GM23338 (cell line): ENCODE data around the gene RAB9A. TPM values are rescaled to one million over a fixed set of nuclear protein-coding genes. Genes with fewer than 3 reads are reported as not detected.

Experiments used
- ATAC-seq: fragments of 200-7000 bp; cut with Tn5 transposase; 3 replicates; pipeline ENCODE4 v1.9.1; 2020
- DNase-seq: peaks from one replicate; pipeline ENCODE4 v3.0.0-alpha.2; 2015; ENCODE audit warnings: low spot score
- H2AFZ ChIP-seq: fragments of 200-600 bp; sonication (generic); 2 replicates; pipeline ENCODE4 v1.8.0; 2016; ENCODE audit warnings: antibody characterized with exemption, mild to moderate bottlenecking, moderate library complexity
- H3F3A ChIP-seq: fragments of 200-600 bp; sonication (generic); replicated peaks from 2 replicates; pipeline ENCODE4 v1.8.0; 2017; ENCODE audit warnings: antibody characterized with exemption, mixed run types, low read depth
- H3K27ac ChIP-seq: fragments of 200-600 bp; sonication (generic); 2 replicates; pipeline ENCODE4 v1.6.1; 2016; ENCODE audit warnings: low read depth
- H3K27me3 ChIP-seq: fragments of 200-600 bp; sonication (generic); 2 replicates; pipeline ENCODE4 v1.8.0; 2016; ENCODE audit warnings: mild to moderate bottlenecking, mixed run types, moderate library complexity; ENCODE audit not compliant: insufficient read depth
- H3K36me3 ChIP-seq: fragments of 200-600 bp; sonication (generic); 2 replicates; pipeline ENCODE4 v1.8.0; 2016; ENCODE audit warnings: mild to moderate bottlenecking; ENCODE audit not compliant: insufficient read depth
- H3K4me1 ChIP-seq: fragments of 200-600 bp; sonication (generic); 2 replicates; pipeline ENCODE4 v1.8.0; 2016; ENCODE audit warnings: mild to moderate bottlenecking, moderate library complexity; ENCODE audit not compliant: insufficient read depth
- H3K4me2 ChIP-seq: fragments of 200-600 bp; sonication (generic); 2 replicates; pipeline ENCODE4 v1.7.1; 2017; ENCODE audit warnings: mixed run types
- H3K4me3 ChIP-seq: fragments of 200-600 bp; sonication (generic); 2 replicates; pipeline ENCODE4 v1.6.1; 2016; ENCODE audit warnings: mixed run types
- H3K79me2 ChIP-seq: fragments of 200-600 bp; sonication (generic); replicated peaks from 2 replicates; pipeline ENCODE4 v1.8.0; 2017; ENCODE audit warnings: mild to moderate bottlenecking; ENCODE audit not compliant: insufficient read depth
- H3K9me2 ChIP-seq: fragments of 200-600 bp; sonication (generic); 2 replicates; pipeline ENCODE4 v1.8.0; 2017; ENCODE audit not compliant: insufficient read depth
- H4K20me1 ChIP-seq: fragments of 200-600 bp; sonication (generic); replicated peaks from 2 replicates; pipeline ENCODE4 v1.8.0; 2017; ENCODE audit warnings: mild to moderate bottlenecking; ENCODE audit not compliant: insufficient read depth
- H3K27ac Mint-ChIP-seq: 2 replicates; pipeline ENCODE4 v1.8.0; 2020; ENCODE audit warnings: inconsistent platforms, mild to moderate bottlenecking, moderate library complexity, mixed read lengths
- H3K27me3 Mint-ChIP-seq: 3 replicates; pipeline ENCODE4 v1.8.0; 2022; ENCODE audit warnings: low read depth, mild to moderate bottlenecking, moderate library complexity, mixed read lengths, inconsistent platforms; ENCODE audit not compliant: insufficient read depth, poor library complexity
- H3K36me3 Mint-ChIP-seq: 3 replicates; pipeline ENCODE4 v1.8.0; 2021; ENCODE audit warnings: low read depth, mild to moderate bottlenecking, inconsistent platforms, moderate library complexity, mixed read lengths
- H3K4me1 Mint-ChIP-seq: 3 replicates; pipeline ENCODE4 v1.8.0; 2020; ENCODE audit warnings: mild to moderate bottlenecking, inconsistent platforms, mixed read lengths
- H3K4me3 Mint-ChIP-seq: 3 replicates; pipeline ENCODE4 v1.8.0; 2021; ENCODE audit warnings: moderate library complexity, mild to moderate bottlenecking, inconsistent platforms, mixed read lengths
- H3K9me3 Mint-ChIP-seq: 3 replicates; pipeline ENCODE4 v1.8.0; 2020; ENCODE audit warnings: moderate library complexity, mild to moderate bottlenecking, inconsistent platforms, mixed read lengths
- CREB1 ChIP-seq: fragments of 250-450 bp; sonication (Bioruptor Pico); IDR thresholded peaks from 2 replicates; pipeline ENCODE4 v1.5.0; 2020; ENCODE audit warnings: low read depth, mild to moderate bottlenecking, moderate library complexity
- EZH2 ChIP-seq: fragments of 200-600 bp; sonication (generic); IDR thresholded peaks from one replicate; pipeline ENCODE4 v1.8.0; 2017; ENCODE audit warnings: antibody characterized with exemption, mild to moderate bottlenecking, low read depth; ENCODE audit not compliant: unreplicated experiment
- NANOG ChIP-seq: IDR thresholded peaks from 2 replicates; pipeline ENCODE4 v1.6.1; 2016; ENCODE audit warnings: antibody characterized with exemption, borderline replicate concordance
- POLR2AphosphoS5 ChIP-seq: IDR thresholded peaks from 2 replicates; pipeline ENCODE4 v1.6.1; 2016; ENCODE audit warnings: antibody characterized with exemption, low read depth
- ZNF114 ChIP-seq: fragments of 250-450 bp; sonication (Bioruptor Pico); IDR thresholded peaks from 2 replicates; pipeline ENCODE4 v1.5.0; 2020; ENCODE audit warnings: mild to moderate bottlenecking, moderate library complexity
- ZNF331 ChIP-seq: fragments of 250-450 bp; sonication (Bioruptor Pico); IDR thresholded peaks from 2 replicates; pipeline ENCODE4 v1.5.0; 2020; ENCODE audit warnings: low read depth, mild to moderate bottlenecking, moderate library complexity
- polyA plus RNA-seq: library from polyadenylated mRNA; unstranded; fragments of >200 nt; fragmentation: Nextera tagmentation; extraction: Ambion mirVana; gene quantifications from 2 replicates; pipeline ENCODE4 v1.2.1, GENCODE V29; 2016
- total RNA-seq: library from RNA; depleted of rRNA; stranded (reverse); fragments of >200 nt; shearing (Covaris generic); gene quantifications from 2 replicates; pipeline ENCODE4 v1.2.3, GENCODE V29; 2014
- TF ChIP-seq, protein P1 (sequence below): IDR thresholded peaks from 2 replicates; pipeline ENCODE4 v1.6.1; 2016; ENCODE audit warnings: antibody characterized with exemption
- TF ChIP-seq, protein P2 (sequence below): IDR thresholded peaks from one replicate; pipeline ENCODE4 v1.6.1; 2018; ENCODE audit warnings: antibody characterized with exemption; ENCODE audit not compliant: unreplicated experiment

RAB9A gene
- total and polyA plus RNA-seq, 2 experiments from 2014 or later: 43.3 to 45.1 TPM

DNA sequence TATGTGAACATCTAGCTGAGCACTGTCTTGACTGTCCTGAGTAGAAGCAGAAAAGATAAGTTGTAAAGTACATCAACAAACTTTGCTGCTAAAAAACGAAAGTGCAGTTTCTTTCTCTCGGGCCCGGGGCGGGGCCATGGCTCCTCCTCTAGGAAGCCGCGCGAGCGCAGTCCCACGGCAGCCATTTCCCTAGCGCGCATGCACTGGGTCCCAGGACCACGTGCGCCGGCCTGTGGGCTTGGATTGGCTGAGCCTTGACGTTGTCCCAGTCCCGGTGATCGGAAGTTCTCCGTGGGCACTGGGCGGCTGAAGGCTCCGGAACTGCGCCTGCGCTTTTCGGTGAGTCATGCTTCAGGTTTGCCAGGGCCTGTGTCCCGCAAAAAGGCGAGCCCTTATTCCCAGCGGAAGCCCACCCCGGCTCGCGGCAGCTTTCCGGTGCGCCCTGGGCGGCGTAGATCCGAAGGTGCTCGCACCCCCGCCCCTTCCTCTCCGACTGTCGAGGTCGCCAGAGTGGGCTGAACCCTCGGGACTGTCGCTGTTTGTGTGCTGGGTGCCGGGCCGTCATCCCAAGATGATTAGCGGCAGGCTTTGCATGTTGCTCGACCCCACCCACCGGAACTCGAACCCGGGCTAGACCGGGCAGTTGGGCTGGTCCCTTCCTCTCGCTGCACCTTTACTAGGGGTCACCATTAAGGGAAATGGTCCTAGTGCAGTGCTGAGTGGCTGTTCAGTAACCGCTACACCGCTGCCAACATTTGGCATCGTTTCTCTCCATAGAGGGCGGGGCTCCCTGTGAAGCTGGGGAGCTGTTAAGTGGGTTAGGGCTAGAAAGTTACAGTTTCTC lies 35.9 kb upstream of the RAB9A start, which contains the start of gene TCEANC:
Gene TCEANC (plus strand): TSS at position 292 of the 844 bp plus-strand sequence. CDS start 9,368 bp downstream, outside the sequence.
- Histone ChIP-seq H4K20me1 (no peaks in the 10 kb centered on the region), H3K9me2 (no peaks in the 10 kb centered on the region), H3K79me2 (no peaks in the 10 kb centered on the region), H3F3A (peaks cover 7% of the 10 kb centered on the region; the same call in 1 of the 2 replicates), H3K4me1 (peaks cover 8% of the 10 kb centered on the region; the same call in 1 of the 2 replicates), H3K4me2 (peak within 1 kb of the TSS; percentile 82), H3K4me3 (peak within 1 kb of the TSS; percentile 71), H3K27ac (peak within 1 kb of the TSS; percentile 91), H2AFZ (peak within 1 kb of the TSS; percentile 94), H3K36me3 (no peaks in the 10 kb centered on the region), H3K27me3 (no peaks in the 10 kb centered on the region)
- TF ChIP-seq POLR2AphosphoS5 (peak; percentile 68), CREB1 (CRISPR knock-in tag) (0 out of 2 replicates have a peak, but pooled peaks have one; percentile 1), ZNF331 (CRISPR knock-in tag) (no peak), NANOG (no peak)
- TF ChIP-seq, protein P1, sequence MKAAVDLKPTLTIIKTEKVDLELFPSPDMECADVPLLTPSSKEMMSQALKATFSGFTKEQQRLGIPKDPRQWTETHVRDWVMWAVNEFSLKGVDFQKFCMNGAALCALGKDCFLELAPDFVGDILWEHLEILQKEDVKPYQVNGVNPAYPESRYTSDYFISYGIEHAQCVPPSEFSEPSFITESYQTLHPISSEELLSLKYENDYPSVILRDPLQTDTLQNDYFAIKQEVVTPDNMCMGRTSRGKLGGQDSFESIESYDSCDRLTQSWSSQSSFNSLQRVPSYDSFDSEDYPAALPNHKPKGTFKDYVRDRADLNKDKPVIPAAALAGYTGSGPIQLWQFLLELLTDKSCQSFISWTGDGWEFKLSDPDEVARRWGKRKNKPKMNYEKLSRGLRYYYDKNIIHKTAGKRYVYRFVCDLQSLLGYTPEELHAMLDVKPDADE: no peak
- H3K4me3 Mint-ChIP-seq: peak within 1 kb of the TSS; percentile 79
- H3K27ac Mint-ChIP-seq: peak within 1 kb of the TSS; percentile 74
- peaks cover 2% of the 10 kb centered on the region for H3K27me3 Mint-ChIP-seq
- H3K36me3 Mint-ChIP-seq: no peaks in the 10 kb centered on the region
- DNase-seq (peak; percentile 90), ATAC-seq (peak; percentile 98)
- no peaks in the 10 kb centered on the region for H3K9me3 Mint-ChIP-seq
- H3K4me1 Mint-ChIP-seq: no peaks in the 10 kb centered on the region

DNA sequence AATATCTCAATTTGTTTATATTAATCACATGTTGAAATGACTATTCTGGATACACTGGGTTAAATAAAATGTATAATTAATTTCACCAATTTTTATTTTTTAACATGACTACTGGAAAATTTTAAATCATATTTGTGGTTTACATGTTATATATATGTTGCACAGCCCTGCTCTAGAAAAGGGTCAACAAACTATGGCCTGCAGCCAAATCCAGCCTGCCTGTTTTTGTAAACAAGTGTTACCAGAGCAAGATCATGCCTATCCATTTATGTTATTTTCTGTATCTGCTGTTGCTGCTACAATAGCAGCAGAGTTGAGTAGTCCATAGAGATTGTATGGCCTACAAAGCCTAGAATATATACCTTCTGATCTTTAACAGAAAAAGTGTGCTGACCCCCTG lies 34.8 kb upstream of the RAB9A start:
- Mint-ChIP-seq H3K4me1 (peaks cover 7% of the 10 kb centered on the region; the same call in 2 of the 3 replicates), H3K36me3 (no peaks in the 10 kb centered on the region), H3K9me3 (no peaks in the 10 kb centered on the region), H3K4me3 (peak overlapping the region; percentile 79), H3K27me3 (peaks cover 2% of the 10 kb centered on the region), H3K27ac (no peak overlapping the region)
- peaks cover 11% of the 10 kb centered on the region; the same call in 1 of the 2 replicates for H3K4me1 ChIP-seq
- no peaks in the 10 kb centered on the region for H3K9me2 ChIP-seq
- peak overlapping the region; percentile 71 for H3K4me3 ChIP-seq
- no peaks in the 10 kb centered on the region for H3K79me2 ChIP-seq
- peak overlapping the region; percentile 91; the same call in 1 of the 2 replicates for H3K27ac ChIP-seq
- H3K36me3 ChIP-seq: no peaks in the 10 kb centered on the region
- peaks cover 7% of the 10 kb centered on the region; the same call in 1 of the 2 replicates for H3F3A ChIP-seq
- no peaks in the 10 kb centered on the region for H3K27me3 ChIP-seq
- TF ChIP-seq, protein P2, sequence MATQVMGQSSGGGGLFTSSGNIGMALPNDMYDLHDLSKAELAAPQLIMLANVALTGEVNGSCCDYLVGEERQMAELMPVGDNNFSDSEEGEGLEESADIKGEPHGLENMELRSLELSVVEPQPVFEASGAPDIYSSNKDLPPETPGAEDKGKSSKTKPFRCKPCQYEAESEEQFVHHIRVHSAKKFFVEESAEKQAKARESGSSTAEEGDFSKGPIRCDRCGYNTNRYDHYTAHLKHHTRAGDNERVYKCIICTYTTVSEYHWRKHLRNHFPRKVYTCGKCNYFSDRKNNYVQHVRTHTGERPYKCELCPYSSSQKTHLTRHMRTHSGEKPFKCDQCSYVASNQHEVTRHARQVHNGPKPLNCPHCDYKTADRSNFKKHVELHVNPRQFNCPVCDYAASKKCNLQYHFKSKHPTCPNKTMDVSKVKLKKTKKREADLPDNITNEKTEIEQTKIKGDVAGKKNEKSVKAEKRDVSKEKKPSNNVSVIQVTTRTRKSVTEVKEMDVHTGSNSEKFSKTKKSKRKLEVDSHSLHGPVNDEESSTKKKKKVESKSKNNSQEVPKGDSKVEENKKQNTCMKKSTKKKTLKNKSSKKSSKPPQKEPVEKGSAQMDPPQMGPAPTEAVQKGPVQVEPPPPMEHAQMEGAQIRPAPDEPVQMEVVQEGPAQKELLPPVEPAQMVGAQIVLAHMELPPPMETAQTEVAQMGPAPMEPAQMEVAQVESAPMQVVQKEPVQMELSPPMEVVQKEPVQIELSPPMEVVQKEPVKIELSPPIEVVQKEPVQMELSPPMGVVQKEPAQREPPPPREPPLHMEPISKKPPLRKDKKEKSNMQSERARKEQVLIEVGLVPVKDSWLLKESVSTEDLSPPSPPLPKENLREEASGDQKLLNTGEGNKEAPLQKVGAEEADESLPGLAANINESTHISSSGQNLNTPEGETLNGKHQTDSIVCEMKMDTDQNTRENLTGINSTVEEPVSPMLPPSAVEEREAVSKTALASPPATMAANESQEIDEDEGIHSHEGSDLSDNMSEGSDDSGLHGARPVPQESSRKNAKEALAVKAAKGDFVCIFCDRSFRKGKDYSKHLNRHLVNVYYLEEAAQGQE: no peak
- TF ChIP-seq POLR2AphosphoS5 (no peak), ZNF114 (CRISPR knock-in tag) (no peak), NANOG (no peak), EZH2 (no peak), ZNF331 (CRISPR knock-in tag) (no peak)
- ATAC-seq (no peak), DNase-seq (no peak)
- peak overlapping the region; percentile 82 for H3K4me2 ChIP-seq
- H4K20me1 ChIP-seq: no peaks in the 10 kb centered on the region
- H2AFZ ChIP-seq: no peak overlapping the region
